ENCODE measurements around the gene BAIAP2. TPM values are rescaled to one million over a fixed set of nuclear protein-coding genes. Genes with fewer than 3 reads are reported as not detected.

Gene BAIAP2
- total RNA-seq, 2 experiments from 2014 or later, result 4.6 to 5.0 TPM

- intact Hi-C loops (cut with DNase I, micrococcal nuclease), result no loop called here
- DNase-seq (no peak), ATAC-seq (no peak)
- Mint-ChIP-seq H3K27ac (no peak within 1 kb of the TSS), H3K36me3 (ENCODE audit: low read depth) (no peaks in the 10 kb centered on the region), H3K27me3 (peaks cover 14% of the 10 kb centered on the region), H3K9me3 (ENCODE audit: low read depth) (no peaks in the 10 kb centered on the region), H3K4me3 (no peak within 1 kb of the TSS), H3K4me1 (no peaks in the 10 kb centered on the region)
- CTCF ChIA-PET, result no interaction called here
- POLR2A ChIA-PET, result no interaction called here
These were observed 131.1 kb downstream of the BAIAP2 start, which contains the start of gene AATK for GRCh38 chr17:81166033-81166492. Gene AATK (minus strand): TSS chr17:81166221. CDS start chr17:81165992, 229 bp downstream.

Small RNA genes lying within 50 kb of the gene (microRNA-seq; reads per million reads assigned to microRNA genes)
- gene MIR1250 (ENCODE audit: borderline replicate concordance) (not detected), gene MIR3065 (ENCODE audit: borderline replicate concordance) (not detected), gene MIR338 (ENCODE audit: borderline replicate concordance) (not detected), gene MIR657 (ENCODE audit: borderline replicate concordance) (not detected)

Other genes with a start within 250 kb of the BAIAP2 start
- 10 to 100 TPM; 15.9 to 19.4 TPM for gene CHMP6, start 43.3 kb upstream of the BAIAP2 start, total RNA-seq
- gene PVALEF, start 130.4 kb downstream of the BAIAP2 start, total RNA-seq, result not detected
- under 1 TPM; 0.35 to 0.41 TPM for gene AATK, start 131.1 kb downstream of the BAIAP2 start, total RNA-seq
- gene CEP131, start 187.8 kb downstream of the BAIAP2 start, total RNA-seq, result 1 to 10 TPM; 7.6 to 9.5 TPM
- 10 to 100 TPM; 17.8 to 20.3 TPM for gene TEPSIN, start 203.9 kb downstream of the BAIAP2 start, total RNA-seq
- gene NDUFAF8, start 204.2 kb downstream of the BAIAP2 start, total RNA-seq, result 10 to 100 TPM; 31.0 to 57.9 TPM